Lower lobe of right lung (tissue), 2 donors: Measurements from ENCODE around the gene WWC1. TPM values are rescaled to one million over a fixed set of nuclear protein-coding genes. Genes with fewer than 3 reads are reported as not detected.

Experiments used
- ATAC-seq, 2 donors: fragments of 200-7000 bp; cut with Tn5 transposase; one replicate each; pipeline ENCODE4 v1.9.1; 2020 to 2022; ENCODE audit warnings: mild to moderate bottlenecking in 2 of 2, moderate library complexity in 2 of 2
- DNase-seq: peaks from one replicate; pipeline ENCODE4 v3.0.0-alpha.2; 2020
- H3K27ac ChIP-seq: fragments of 200-600 bp; one replicate; pipeline ENCODE4 v1.8.0; 2022
- H3K27me3 ChIP-seq: fragments of 200-600 bp; one replicate; pipeline ENCODE4 v1.8.0; 2022; ENCODE audit warnings: low read depth
- H3K36me3 ChIP-seq: fragments of 200-600 bp; one replicate; pipeline ENCODE4 v1.8.0; 2022; ENCODE audit warnings: mild to moderate bottlenecking
- H3K4me1 ChIP-seq: fragments of 200-600 bp; one replicate; pipeline ENCODE4 v1.8.0; 2022
- H3K4me3 ChIP-seq: fragments of 200-600 bp; one replicate; pipeline ENCODE4 v1.8.0; 2022; ENCODE audit warnings: mild to moderate bottlenecking
- H3K9me3 ChIP-seq: fragments of 200-600 bp; one replicate; pipeline ENCODE4 v1.8.0; 2022
- intact Hi-C: fragments of 100-400 bp; cut with DNase I; formaldehyde crosslinking; loops from one replicate; pipeline ENCODE4 v1.11.0; 2022
- total RNA-seq: library from RNA; stranded (reverse); fragmentation: NEBNext Ultra II Directional; extraction: Animal tissue kit (Norgen Biotek cat#: 25700); gene quantifications from one replicate; pipeline ENCODE4 v1.2.1, GENCODE V29; 2021
- TF ChIP-seq, protein P1 (sequence below): fragments of 200-600 bp; IDR thresholded peaks from one replicate; pipeline ENCODE4 v1.8.0; 2022; ENCODE audit warnings: antibody characterized with exemption, mild to moderate bottlenecking
- donor health status: DM: no; HTN: yes; CAD: no; lungs with severe emphysema.

WWC1 gene
- total RNA-seq, 1 donor from 2014 or later, result 61.9 TPM

DNA sequence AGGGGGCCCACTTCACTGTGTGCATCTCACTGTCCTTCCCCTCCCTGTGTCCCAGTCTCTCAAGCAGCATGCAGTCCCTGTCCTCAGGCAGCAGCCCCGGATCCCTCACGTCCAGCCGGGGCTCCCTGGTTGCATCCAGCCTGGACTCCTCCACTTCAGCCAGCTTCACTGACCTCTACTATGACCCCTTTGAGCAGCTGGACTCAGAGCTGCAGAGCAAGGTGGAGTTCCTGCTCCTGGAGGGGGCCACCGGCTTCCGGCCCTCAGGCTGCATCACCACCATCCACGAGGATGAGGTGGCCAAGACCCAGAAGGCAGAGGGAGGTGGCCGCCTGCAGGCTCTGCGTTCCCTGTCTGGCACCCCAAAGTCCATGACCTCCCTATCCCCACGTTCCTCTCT, 132.0 kb downstream of the WWC1 start:
- H3K27ac ChIP-seq, result no peak overlapping the region
- H3K4me3 ChIP-seq, result no peak overlapping the region
- no peak for DNase-seq
- H3K9me3 ChIP-seq, result no peaks in the 10 kb centered on the region
- intact Hi-C loops, result no loop called here
- peaks cover 17% of the 10 kb centered on the region for H3K36me3 ChIP-seq
- TF ChIP-seq, protein P1, sequence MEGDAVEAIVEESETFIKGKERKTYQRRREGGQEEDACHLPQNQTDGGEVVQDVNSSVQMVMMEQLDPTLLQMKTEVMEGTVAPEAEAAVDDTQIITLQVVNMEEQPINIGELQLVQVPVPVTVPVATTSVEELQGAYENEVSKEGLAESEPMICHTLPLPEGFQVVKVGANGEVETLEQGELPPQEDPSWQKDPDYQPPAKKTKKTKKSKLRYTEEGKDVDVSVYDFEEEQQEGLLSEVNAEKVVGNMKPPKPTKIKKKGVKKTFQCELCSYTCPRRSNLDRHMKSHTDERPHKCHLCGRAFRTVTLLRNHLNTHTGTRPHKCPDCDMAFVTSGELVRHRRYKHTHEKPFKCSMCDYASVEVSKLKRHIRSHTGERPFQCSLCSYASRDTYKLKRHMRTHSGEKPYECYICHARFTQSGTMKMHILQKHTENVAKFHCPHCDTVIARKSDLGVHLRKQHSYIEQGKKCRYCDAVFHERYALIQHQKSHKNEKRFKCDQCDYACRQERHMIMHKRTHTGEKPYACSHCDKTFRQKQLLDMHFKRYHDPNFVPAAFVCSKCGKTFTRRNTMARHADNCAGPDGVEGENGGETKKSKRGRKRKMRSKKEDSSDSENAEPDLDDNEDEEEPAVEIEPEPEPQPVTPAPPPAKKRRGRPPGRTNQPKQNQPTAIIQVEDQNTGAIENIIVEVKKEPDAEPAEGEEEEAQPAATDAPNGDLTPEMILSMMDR, result no peak
- H3K27me3 ChIP-seq, result no peaks in the 10 kb centered on the region
- H3K4me1 ChIP-seq, result no peaks in the 10 kb centered on the region
- no peak for ATAC-seq

DNA sequence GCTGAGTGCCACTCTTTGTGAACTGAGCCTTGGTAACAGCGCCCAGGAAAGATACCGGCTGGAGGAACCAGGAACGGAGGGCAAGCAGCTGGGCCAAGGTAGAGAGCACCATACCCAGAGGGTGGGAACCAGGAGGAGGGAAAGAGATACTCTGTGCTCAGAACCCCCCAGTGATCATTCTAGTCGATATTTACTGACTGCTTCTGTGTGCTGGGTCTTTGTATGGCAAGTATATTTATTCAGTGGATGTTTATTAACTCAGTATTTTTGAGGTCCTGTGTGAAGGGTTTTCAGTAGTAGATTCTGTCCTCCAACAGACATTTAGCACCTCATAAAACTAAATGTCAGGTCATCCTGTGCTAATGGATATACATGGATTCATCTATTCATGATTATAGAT, 132.5 kb downstream of the WWC1 start:
- DNase-seq (no peak), ATAC-seq (no peak)
- H3K27me3 ChIP-seq, result no peaks in the 10 kb centered on the region
- no peaks in the 10 kb centered on the region for H3K4me1 ChIP-seq
- H3K36me3 ChIP-seq, result peaks cover 20% of the 10 kb centered on the region
- TF ChIP-seq, protein P1, result no peak
- intact Hi-C loops, result no loop called here
- H3K27ac ChIP-seq, result no peak overlapping the region
- no peak overlapping the region for H3K4me3 ChIP-seq
- no peaks in the 10 kb centered on the region for H3K9me3 ChIP-seq

DNA sequence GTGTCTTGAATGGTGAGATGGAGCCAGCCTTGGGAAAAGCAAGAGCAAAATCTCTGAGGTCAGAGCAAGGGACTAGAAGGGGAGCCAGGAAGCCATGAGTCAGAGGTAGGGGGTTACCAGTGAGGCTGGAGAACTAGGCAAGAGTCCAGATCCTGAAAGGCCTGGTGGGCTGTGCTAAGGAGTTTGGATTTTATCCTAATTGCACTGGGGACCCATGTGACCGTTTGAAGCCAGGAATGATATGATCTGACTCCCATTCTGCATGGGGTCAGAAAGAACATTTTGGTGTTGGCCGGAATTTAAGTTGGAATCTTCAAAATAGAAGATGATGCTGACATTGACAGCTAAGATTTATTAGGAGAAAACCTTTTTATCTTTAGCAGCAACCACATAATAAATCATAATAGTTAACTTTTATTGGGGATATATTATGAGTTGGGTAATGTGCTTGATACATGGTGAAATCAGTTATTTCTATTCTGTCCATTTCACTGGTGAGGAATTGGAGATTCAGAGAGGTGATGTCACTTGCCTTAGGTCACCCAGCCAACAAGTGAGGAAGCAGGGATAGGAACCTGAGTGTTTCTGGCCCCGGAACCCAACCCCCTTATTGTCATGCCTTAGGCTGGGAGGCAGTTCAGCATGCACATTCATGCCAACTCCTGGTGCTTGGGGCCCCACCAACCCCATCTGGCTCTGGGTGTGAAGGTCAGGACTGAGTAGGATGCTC, 133.3 kb downstream of the WWC1 start:
- H3K27ac ChIP-seq, result no peak overlapping the region
- no peaks in the 10 kb centered on the region for H3K9me3 ChIP-seq
- H3K4me1 ChIP-seq, result no peaks in the 10 kb centered on the region
- H3K27me3 ChIP-seq, result no peaks in the 10 kb centered on the region
- TF ChIP-seq, protein P1, result no peak
- intact Hi-C loops, result no loop called here
- H3K4me3 ChIP-seq, result no peak overlapping the region
- ATAC-seq (no peak), DNase-seq (no peak)
- H3K36me3 ChIP-seq, result peaks cover 24% of the 10 kb centered on the region

DNA sequence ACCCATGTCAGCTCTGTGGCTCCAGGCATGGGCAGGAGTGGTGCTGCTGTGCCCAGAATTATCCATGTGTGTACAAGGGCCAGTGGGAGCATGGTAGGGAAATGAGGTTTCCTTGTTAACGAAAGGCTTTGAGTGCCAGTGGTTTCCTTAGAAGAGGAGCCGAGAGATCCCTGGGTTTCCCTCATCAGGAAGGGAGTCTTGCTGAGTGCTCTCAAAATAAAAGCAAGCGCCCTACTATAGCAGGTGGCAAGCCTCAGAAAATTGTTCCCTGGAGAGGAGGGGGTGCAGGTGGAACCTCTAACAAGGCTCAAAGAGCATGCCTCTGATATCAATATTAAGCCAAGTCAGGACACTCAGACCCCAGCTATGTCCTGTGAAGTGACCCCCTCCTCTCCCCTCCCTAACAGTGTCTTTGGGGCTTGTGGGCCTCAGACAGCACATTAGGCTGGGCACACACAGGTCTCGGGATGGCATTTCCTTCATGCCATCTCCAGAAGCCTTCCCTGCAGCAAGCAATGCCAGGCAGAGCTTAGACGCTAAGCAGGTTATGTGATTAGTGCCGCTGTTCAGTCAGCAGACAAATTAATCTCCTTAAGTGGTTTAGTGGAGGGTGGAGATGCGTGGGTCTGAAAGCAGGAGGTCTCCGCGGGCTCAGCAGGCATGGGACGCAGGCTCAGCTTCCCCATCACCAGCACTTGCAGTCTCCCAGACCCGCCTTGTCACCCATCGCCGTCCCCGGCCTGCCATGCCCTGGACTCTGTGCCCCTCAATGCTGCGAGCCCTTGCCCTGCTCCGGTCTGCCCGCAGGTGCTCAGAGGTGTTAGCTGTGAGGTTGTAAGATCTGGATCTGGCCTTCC, 134.8 kb downstream of the WWC1 start:
- ATAC-seq (peak in 1 of 2 donors; percentile 7), DNase-seq (no peak)
- Histone ChIP-seq H3K4me3 (no peak overlapping the region), H3K9me3 (no peaks in the 10 kb centered on the region), H3K36me3 (peaks cover 39% of the 10 kb centered on the region), H3K4me1 (no peaks in the 10 kb centered on the region), H3K27me3 (no peaks in the 10 kb centered on the region), H3K27ac (no peak overlapping the region)
- TF ChIP-seq, protein P1, result no peak
- intact Hi-C loops, result no loop called here

DNA sequence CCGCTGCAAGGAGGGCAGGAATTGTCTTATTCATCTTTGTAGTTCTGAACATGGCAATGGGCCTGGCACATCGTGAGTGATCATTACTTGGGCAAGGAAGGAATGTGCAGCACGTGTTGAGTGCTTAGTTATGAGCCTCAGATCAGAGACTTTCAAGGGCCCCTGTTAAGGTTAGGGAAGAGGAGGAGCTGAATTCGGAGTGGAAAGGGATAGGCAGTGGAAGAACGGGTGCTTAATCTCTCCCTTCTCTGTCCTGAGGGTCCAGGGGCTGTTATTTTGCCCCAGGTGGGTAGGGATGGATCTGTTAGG, 135.4 kb downstream of the WWC1 start:
- H3K36me3 ChIP-seq, result peaks cover 42% of the 10 kb centered on the region
- no peaks in the 10 kb centered on the region for H3K4me1 ChIP-seq
- no peak for DNase-seq
- TF ChIP-seq, protein P1, result no peak
- no peak overlapping the region for H3K27ac ChIP-seq
- H3K4me3 ChIP-seq, result no peak overlapping the region
- no peaks in the 10 kb centered on the region for H3K27me3 ChIP-seq
- no peaks in the 10 kb centered on the region for H3K9me3 ChIP-seq
- ATAC-seq, result peak; percentile 27 to 68
- intact Hi-C loops, result no loop called here
